ENCODE data around the gene LCE2D. TPM values are rescaled to one million over a fixed set of nuclear protein-coding genes. Genes with fewer than 3 reads are reported as not detected.

LCE2D gene
- not detected in 2 replicates for total RNA-seq (2014; rRNA removed; shearing (Covaris generic))

DNA sequence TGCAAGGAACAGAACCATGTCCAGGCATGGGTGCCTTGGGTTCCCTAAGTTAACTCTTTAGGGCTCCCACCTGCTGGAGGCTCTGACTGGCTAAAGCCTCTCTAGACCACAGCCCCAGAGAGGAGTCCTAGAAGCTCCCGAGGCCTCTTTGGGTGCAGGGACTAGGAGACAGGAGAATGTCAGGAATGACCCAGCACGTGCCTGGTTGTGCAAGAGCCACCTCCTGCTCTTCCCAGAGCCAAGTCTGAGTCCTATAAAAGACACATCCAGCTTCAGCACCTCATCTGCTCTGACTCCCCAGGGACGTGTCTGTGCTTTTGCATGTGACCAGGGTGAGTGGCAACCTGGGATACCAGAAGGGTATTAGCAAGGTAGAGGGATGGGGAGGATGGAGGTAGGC is at the start of gene LCE2D:
Gene LCE2D, plus strand, starts transcription at position 283 of the 400 bp plus-strand sequence. CDS start 726 bp downstream, outside the sequence.

GRCh38 chr1:152613511-152613910 is 49.7 kb upstream of the LCE2D start, which contains the start of gene LCE3B:
LCE3B (plus strand) TSS chr1:152613811; CDS start chr1:152613811, 0 bp downstream.

DNA sequence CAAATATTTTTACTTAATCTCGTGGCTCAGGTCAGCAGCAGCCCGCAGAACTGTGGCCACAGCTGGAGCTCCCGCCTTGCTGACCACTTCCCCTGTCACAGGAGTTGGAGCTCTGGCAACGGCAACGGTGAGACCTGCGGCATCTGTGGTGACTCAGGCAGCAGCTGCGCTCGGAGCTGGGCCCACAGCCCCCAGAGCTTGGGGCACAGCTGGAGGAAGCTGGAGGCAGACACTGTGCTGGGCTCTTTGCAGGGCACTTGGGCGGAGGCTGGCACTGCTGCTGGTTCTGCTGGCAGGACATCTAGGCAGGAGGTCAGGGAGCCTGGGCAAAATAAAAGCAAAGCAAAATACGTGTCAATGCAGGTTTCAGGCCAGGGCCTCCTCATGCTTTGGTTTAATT is 40.4 kb upstream of the LCE2D start, which contains the start of gene LCE3A:
Gene LCE3A, minus strand, starts transcription at position 301 of the 400 bp plus-strand sequence. Its CDS starts 0 bp downstream, at position 301.

DNA sequence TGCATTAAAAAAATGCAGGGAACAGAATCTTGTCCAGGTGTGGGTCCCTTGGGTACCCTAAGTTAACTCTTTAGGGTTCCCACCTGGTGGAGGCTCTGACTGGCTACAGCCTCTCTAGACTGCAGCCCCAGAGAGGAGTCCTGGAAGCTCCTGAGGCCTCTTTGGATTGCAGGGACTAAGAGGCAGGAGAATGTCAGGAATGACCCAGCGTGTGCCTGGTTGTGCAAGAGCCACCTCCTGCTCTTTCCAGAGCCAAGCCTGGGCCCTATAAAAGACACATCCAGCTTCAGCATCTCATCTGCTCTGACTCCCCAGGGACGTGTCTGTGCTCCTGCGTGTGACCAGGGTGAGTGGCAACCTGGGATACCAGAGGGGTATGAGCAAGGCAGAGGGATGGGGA is 11.8 kb downstream of the LCE2D start, which contains the start of gene LCE2C:
Gene LCE2C, plus strand, starts transcription at position 297 of the 400 bp plus-strand sequence. CDS start 737 bp downstream, outside the sequence.

DNA sequence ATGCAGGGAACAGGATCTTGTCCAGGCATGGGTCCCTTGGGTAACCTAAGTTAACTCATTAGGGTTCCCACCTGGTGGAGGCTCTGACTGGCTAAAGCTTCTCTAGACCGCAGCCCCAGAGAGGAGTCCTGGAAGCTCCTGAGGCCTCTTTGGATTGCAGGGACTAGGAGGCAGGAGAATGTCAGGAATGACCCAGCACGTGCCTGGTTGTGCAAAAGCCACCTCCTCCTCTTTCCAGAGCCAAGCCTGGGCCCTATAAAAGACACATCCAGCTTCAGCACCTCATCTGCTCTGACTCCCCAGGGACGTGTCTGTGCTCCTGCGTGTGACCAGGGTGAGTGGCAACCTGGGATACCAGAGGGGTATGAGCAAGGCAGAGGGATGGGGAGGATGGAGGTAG is 22.6 kb downstream of the LCE2D start, which contains the start of gene LCE2B:
Gene LCE2B, plus strand, starts transcription at position 301 of the 400 bp plus-strand sequence. CDS start 721 bp downstream, outside the sequence.

DNA sequence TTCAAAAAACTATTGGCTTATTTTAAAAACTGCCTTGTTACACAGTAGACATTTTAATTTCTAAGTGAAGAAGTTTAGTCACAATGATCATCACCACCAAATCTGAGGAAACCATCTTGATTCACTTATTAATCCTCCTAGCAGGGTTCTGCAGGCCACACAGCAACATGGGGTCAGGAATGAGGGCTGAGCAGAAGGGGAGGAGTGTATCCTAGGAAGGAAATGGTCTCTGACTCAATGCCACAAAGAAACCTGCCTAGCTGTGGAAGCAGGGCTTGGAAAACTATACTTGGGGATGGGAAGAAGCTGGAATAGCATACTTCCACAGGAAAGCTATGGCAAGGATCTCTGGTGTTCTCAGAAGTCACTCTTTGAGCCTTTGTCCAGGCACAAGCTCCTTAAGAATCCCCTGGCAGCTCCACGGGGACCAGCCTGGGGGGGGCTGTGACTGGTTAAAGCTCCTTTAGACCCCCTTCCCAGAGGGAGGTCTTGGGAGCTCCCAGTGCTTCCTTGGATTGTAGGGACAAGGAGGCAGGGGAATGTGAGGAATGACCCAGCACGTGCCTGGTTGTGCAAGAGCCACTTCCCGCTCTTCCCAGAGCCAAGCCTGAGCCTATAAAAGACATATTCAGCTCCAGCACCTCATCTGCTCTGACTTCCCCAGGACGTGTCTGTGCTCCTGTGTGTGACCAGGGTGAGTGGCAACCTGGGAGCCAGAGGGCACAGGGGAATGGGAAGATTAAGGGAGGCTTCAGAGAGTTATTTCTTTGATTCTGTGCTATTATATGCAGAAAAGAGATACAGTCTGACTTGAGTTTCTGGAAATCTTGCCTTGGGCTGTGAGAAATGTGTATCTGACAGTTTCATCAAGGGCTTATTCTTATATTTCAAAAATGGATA is 34.8 kb downstream of the LCE2D start, which contains the start of gene LCE2A:
Gene LCE2A, plus strand, starts transcription at position 645 of the 900 bp plus-strand sequence. CDS start 557 bp downstream, outside the sequence.

DNA sequence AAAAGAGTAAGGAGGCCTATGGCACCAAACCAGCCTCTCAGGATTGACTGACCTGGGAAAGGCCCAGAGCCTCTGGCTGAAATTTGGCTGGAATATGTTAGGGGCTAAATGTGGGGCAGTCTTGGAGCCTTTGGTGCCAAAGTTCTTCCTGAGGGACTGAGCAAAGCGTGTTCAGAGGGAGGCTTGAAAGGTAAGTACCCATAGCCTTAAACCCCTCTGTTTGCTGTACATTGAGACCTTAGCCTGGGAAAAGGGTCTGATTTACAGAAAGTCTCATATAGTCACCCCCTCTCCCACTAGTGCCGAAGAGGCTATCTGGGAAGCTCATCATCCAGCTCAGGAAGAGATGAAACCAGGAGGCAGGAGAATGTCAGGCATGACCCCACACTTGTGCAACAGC is 44.7 kb downstream of the LCE2D start, which contains the start of gene LCE4A:
Gene LCE4A, plus strand, starts transcription at position 301 of the 400 bp plus-strand sequence. CDS start 916 bp downstream, outside the sequence.

Small RNA genes lying within 50 kb of the gene (small RNA-seq; reads per million reads assigned to genes)
- gene LCE3A, result not detected
- gene LCE3B, result not detected

Other genes with a start within 250 kb of the LCE2D start
- not detected in 2 replicates for gene CRNN, start 249.1 kb upstream of the LCE2D start, total RNA-seq (2014; rRNA removed; shearing (Covaris generic))
- not detected in 2 replicates for gene LCE5A, start 152.6 kb upstream of the LCE2D start, total RNA-seq (2014; rRNA removed; shearing (Covaris generic))
- gene CRCT1, start 148.9 kb upstream of the LCE2D start, total RNA-seq (2014; rRNA removed; shearing (Covaris generic)), result not detected in 2 replicates
- gene LCE3E, start 96.6 kb upstream of the LCE2D start, total RNA-seq (2014; rRNA removed; shearing (Covaris generic)), result not detected in 2 replicates
- not detected in 2 replicates for gene LCE3D, start 82.9 kb upstream of the LCE2D start, total RNA-seq (2014; rRNA removed; shearing (Covaris generic))
- gene LCE3C, start 63.1 kb upstream of the LCE2D start, total RNA-seq (2014; rRNA removed; shearing (Covaris generic)), result not detected in 2 replicates
- gene LCE3B, start 49.6 kb upstream of the LCE2D start, total RNA-seq (2014; rRNA removed; shearing (Covaris generic)), result not detected in 2 replicates
- not detected in 2 replicates for gene LCE3A, start 40.3 kb upstream of the LCE2D start, total RNA-seq (2014; rRNA removed; shearing (Covaris generic))
- not detected in 2 replicates for gene LCE2C, start 11.9 kb downstream of the LCE2D start, total RNA-seq (2014; rRNA removed; shearing (Covaris generic))
- not detected in 2 replicates for gene LCE2B, start 22.7 kb downstream of the LCE2D start, total RNA-seq (2014; rRNA removed; shearing (Covaris generic))
- gene LCE2A, start 35.0 kb downstream of the LCE2D start, total RNA-seq (2014; rRNA removed; shearing (Covaris generic)), result not detected in 2 replicates
- not detected in 2 replicates for gene LCE4A, start 44.8 kb downstream of the LCE2D start, total RNA-seq (2014; rRNA removed; shearing (Covaris generic))
- gene KPRP, start 94.6 kb downstream of the LCE2D start, total RNA-seq (2014; rRNA removed; shearing (Covaris generic)), result not detected in 2 replicates
- not detected in 2 replicates for gene LCE1F, start 111.8 kb downstream of the LCE2D start, total RNA-seq (2014; rRNA removed; shearing (Covaris generic))
- gene LCE1E, start 122.9 kb downstream of the LCE2D start, total RNA-seq (2014; rRNA removed; shearing (Covaris generic)), result not detected in 2 replicates
- gene LCE1D, start 133.3 kb downstream of the LCE2D start, total RNA-seq (2014; rRNA removed; shearing (Covaris generic)), result not detected in 2 replicates
- gene LCE1C, start 143.3 kb downstream of the LCE2D start, total RNA-seq (2014; rRNA removed; shearing (Covaris generic)), result not detected in 2 replicates
- gene LCE1B, start 148.6 kb downstream of the LCE2D start, total RNA-seq (2014; rRNA removed; shearing (Covaris generic)), result not detected in 2 replicates
- gene LCE1A, start 164.1 kb downstream of the LCE2D start, total RNA-seq (2014; rRNA removed; shearing (Covaris generic)), result not detected in 2 replicates
- gene LCE6A, start 179.5 kb downstream of the LCE2D start, total RNA-seq (2014; rRNA removed; shearing (Covaris generic)), result not detected in 2 replicates
- not detected in 2 replicates for gene LCE7A, start 196.6 kb downstream of the LCE2D start, total RNA-seq (2014; rRNA removed; shearing (Covaris generic))
- not detected in 2 replicates for gene SMCP, start 214.9 kb downstream of the LCE2D start, total RNA-seq (2014; rRNA removed; shearing (Covaris generic))
- 0.08 TPM in 1 of 2 replicates, not detected in the other for gene IVL, start 245.2 kb downstream of the LCE2D start, total RNA-seq (2014; rRNA removed; shearing (Covaris generic))